Measurements from ENCODE around the gene HOATZ. TPM values are rescaled to one million over a fixed set of nuclear protein-coding genes. Genes with fewer than 3 reads are reported as not detected.

Gene HOATZ
- total RNA-seq, 1 experiment from 2014 or later = not detected

GRCh38 chr11:111574373-111575225 is 60.0 kb downstream of the HOATZ start:
- no peak overlapping the region for H3K4me3 ChIP-seq (replicated peaks in 1 of 2; ENCODE audit: low read depth in 1 of 2, low read length in 2 of 2)
- ChIA-PET POLR2A (no interaction called here), CTCF (interaction anchor here (1.4 kb wide), 1 partner anchor 259 kb away, joined by 3 read pairs; no protein-coding TSS in a partner anchor), RAD21 (ENCODE audit: low non-redundant PET in 1 of 2, low total read pairs in 2 of 2, uncharacterized antibody in 2 of 2, unreplicated experiment in 2 of 2) (no interaction called here)
- BruUV-seq (replicated peaks) = no TSS peak
- no peaks in the 10 kb centered on the region for H3K36me3 ChIP-seq (ENCODE audit: control insufficient read depth in 1 of 2, insufficient read depth in 2 of 2, low read length in 2 of 2)
- H3K27ac ChIP-seq (ENCODE audit: low read depth, low read length) = no peak overlapping the region
- no peak for ATAC-seq
- no peak overlapping the region for H3K9ac ChIP-seq (ENCODE audit: low read length)
- TF ChIP-seq ZNF274 (IDR thresholded peaks at IDR 0.05; ENCODE audit: low read depth, low read length) = no peak
- no peak for TF ChIP-seq ELF1 (IDR thresholded peaks at IDR 0.05; ENCODE audit: borderline replicate concordance, low read depth)
- TF ChIP-seq CTCF (IDR thresholded peaks at IDR 0.05 in 2 of 3, conservative IDR thresholded peaks at IDR 0.05 in 1 of 3; ENCODE audit: borderline replicate concordance in 1 of 3, insufficient read depth in 1 of 3, low read depth in 2 of 3, low read length in 2 of 3) = 0 out of 6 replicates have a peak, but pooled peaks of 1 of the 3 experiments have one; percentile 6
- TF ChIP-seq RAD21 (IDR thresholded peaks at IDR 0.05; ENCODE audit: low read depth) = peak; percentile 19; the same call in 1 of the 2 replicates
- H3K9me3 ChIP-seq (ENCODE audit: control insufficient read depth in 1 of 2, insufficient read depth in 1 of 2, low read depth in 1 of 2, low read length in 2 of 2) = no peaks in the 10 kb centered on the region
- H3K27me3 ChIP-seq (ENCODE audit: insufficient read depth, low read length) = no peaks in the 10 kb centered on the region
- H3K9me2 ChIP-seq (ENCODE audit: insufficient read depth) = no peaks in the 10 kb centered on the region
- intact Hi-C loops (cut with micrococcal nuclease) = no loop called here
- no peak overlapping the region for H2AFZ ChIP-seq (ENCODE audit: low read depth, low read length, poor library complexity, severe bottlenecking)
- no peak overlapping the region for H3K4me2 ChIP-seq (ENCODE audit: low read length)
- DNase-seq (ENCODE audit: low read depth, low spot score) = no peak
- H3K4me1 ChIP-seq (ENCODE audit: control insufficient read depth in 1 of 2, insufficient read depth in 2 of 2, low read length in 2 of 2) = no peaks in the 10 kb centered on the region
- H4K20me1 ChIP-seq (ENCODE audit: insufficient read depth) = no peaks in the 10 kb centered on the region
- no peaks in the 10 kb centered on the region for H3K79me2 ChIP-seq (ENCODE audit: insufficient read depth, low read length)

GRCh38 chr11:111575740-111576139 is 61.2 kb downstream of the HOATZ start:
- Histone ChIP-seq H4K20me1 (ENCODE audit: insufficient read depth) (no peaks in the 10 kb centered on the region), H3K4me3 (replicated peaks in 1 of 2; ENCODE audit: low read depth in 1 of 2, low read length in 2 of 2) (no peak overlapping the region), H3K4me2 (ENCODE audit: low read length) (no peak overlapping the region), H3K9me3 (ENCODE audit: control insufficient read depth in 1 of 2, insufficient read depth in 1 of 2, low read depth in 1 of 2, low read length in 2 of 2) (no peaks in the 10 kb centered on the region), H3K79me2 (ENCODE audit: insufficient read depth, low read length) (no peaks in the 10 kb centered on the region), H3K27me3 (ENCODE audit: insufficient read depth, low read length) (no peaks in the 10 kb centered on the region), H3K9ac (ENCODE audit: low read length) (no peak overlapping the region), H3K4me1 (ENCODE audit: control insufficient read depth in 1 of 2, insufficient read depth in 2 of 2, low read length in 2 of 2) (no peaks in the 10 kb centered on the region), H3K27ac (ENCODE audit: low read depth, low read length) (no peak overlapping the region), H3K9me2 (ENCODE audit: insufficient read depth) (no peaks in the 10 kb centered on the region), H2AFZ (ENCODE audit: low read depth, low read length, poor library complexity, severe bottlenecking) (no peak overlapping the region), H3K36me3 (ENCODE audit: control insufficient read depth in 1 of 2, insufficient read depth in 2 of 2, low read length in 2 of 2) (no peaks in the 10 kb centered on the region)
- DNase-seq (ENCODE audit: low read depth, low spot score) = no peak
- no TSS peak for BruUV-seq (replicated peaks)
- intact Hi-C loops (cut with micrococcal nuclease) = no loop called here
- CTCF ChIA-PET = interaction anchor here (1.4 kb wide), 1 partner anchor 257 kb away, joined by 3 read pairs; no protein-coding TSS in a partner anchor
- POLR2A ChIA-PET = no interaction called here
- RAD21 ChIA-PET (ENCODE audit: low non-redundant PET in 1 of 2, low total read pairs in 2 of 2, uncharacterized antibody in 2 of 2, unreplicated experiment in 2 of 2) = no interaction called here
- no peak for ATAC-seq
- TF ChIP-seq CEBPB (IDR thresholded peaks at IDR 0.05; ENCODE audit: low read depth) (no peak), SIN3A (IDR thresholded peaks at IDR 0.05; ENCODE audit: low read depth) (no peak), SP1 (IDR thresholded peaks at IDR 0.05; ENCODE audit: low read depth) (no peak), YY1 (IDR thresholded peaks at IDR 0.05; ENCODE audit: extremely low read depth, insufficient replicate concordance, low read depth, low read length) (no peak), ZBTB33 (IDR thresholded peaks at IDR 0.05; ENCODE audit: extremely low read depth, insufficient replicate concordance, low read length) (no peak), RAD21 (IDR thresholded peaks at IDR 0.05; ENCODE audit: low read depth) (no peak), TCF7L2 (IDR thresholded peaks at IDR 0.05; ENCODE audit: borderline replicate concordance, extremely low read depth, insufficient read depth, insufficient read length) (no peak), POLR2AphosphoS5 (IDR thresholded peaks at IDR 0.05; ENCODE audit: low read depth, low read length) (no peak), ZFX (IDR thresholded peaks at IDR 0.05) (no peak), JUND (IDR thresholded peaks at IDR 0.05) (no peak)
